Stimulated activated CD8-positive, alpha-beta memory T cell treated with anti-CD3 and anti-CD28 coated beads, Interleukin-15, amount 100 ng/mL, for 24 hours (primary cell): ENCODE data around the gene CASKIN2.
"Not testable (repeated sequence)": the region's sequence is repeated elsewhere in the genome, so short reads cannot be mapped to it uniquely, and the experiment has no call there.

Source experiments
- DNase-seq: peaks from one replicate; pipeline ENCODE4 v3.0.0-alpha.2; 2020; ENCODE audit warnings: low read depth

The CASKIN2 gene

DNA sequence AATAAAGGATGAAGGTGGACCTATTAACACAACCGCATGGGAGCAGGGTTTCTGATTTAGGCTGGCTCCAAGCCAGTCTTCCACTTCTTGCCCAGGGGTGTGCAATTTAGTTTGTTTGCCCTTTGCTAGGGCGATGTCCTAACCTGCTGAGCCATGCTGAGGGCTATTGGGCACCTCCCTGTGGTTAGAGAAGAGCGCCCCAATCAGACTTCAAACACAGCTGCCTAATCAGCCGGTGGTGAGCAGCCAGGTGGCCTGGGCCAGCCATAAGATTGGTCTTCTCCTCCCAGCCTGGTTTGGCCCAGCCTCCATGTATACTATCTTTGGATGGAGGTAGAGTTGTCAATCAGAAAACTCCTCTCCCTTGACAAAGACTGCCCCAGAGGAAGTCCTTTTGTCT is 43.2 kb downstream of the CASKIN2 start:
- DNase-seq: no peak

DNA sequence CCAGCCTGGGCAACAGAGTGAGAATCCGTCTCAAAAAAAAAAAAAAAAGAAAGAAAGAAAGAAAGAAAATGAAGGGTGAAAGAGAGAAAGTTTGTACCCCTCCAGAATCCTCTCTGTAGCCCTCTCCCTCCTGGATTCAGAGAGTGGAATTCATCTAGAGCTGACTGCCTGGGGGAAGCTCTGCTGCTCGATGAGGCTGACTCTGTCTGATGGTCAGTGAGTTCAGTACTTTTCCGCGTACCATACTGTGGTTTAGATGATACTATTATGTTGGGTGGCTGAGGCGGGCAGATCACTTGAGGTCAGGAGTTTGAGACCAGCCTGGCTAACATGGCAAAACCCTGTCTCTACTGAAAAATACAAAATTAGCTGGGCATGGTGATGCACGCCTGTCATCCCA is 44.1 kb downstream of the CASKIN2 start:
- no peak for DNase-seq

DNA sequence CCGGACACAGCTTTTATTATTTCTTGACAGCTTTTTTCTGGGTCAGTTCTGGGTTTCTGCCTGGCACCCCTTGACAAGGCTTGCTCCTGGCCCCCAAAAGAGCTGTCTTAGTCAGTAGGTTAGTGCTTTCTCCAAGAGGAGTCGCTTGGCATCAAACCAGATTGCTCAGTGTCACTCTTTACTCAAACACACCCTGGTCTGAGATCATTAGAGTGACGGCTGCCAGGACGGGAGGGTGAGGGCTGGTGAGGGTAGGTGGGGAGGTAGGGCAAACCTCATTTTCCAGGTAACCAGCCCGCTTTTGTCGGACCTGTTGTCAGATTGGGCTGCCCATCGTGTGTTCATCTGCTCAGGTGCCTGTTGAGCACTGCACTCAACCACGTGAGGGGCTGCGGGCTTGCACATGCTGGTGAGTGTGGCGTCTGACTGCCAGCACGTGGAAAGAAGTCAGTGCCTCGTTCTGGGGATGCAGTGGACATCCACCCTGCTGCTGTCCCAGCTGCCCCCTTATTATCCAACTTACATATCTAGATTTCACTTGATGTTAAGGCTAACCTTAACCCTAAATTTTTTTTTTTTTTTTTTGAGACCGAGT is 46.5 kb downstream of the CASKIN2 start:
- DNase-seq: no peak

DNA sequence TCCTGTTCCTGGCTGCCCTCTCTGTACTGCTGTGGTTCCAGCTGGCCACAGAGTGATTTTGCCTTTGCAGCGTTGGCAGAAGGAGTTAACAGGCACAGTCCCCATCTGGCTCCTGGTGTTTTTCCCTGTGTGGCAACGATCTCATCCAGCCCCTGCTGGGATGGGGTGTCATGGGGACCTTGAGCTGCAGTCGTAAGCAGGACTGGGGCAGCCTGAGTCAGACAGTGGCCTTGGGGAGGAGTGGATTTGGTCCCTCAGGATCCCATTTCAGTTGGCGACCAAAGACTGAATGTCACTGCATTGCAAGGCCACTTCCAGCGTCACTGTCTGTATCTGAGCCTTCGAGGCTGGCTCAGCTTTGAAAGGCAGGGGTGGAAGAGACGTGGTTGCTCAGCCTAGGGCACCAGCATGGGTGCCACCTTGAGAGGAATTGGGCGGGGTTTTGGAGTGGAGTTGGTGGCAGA is 47.0 kb downstream of the CASKIN2 start:
- no peak for DNase-seq

DNA sequence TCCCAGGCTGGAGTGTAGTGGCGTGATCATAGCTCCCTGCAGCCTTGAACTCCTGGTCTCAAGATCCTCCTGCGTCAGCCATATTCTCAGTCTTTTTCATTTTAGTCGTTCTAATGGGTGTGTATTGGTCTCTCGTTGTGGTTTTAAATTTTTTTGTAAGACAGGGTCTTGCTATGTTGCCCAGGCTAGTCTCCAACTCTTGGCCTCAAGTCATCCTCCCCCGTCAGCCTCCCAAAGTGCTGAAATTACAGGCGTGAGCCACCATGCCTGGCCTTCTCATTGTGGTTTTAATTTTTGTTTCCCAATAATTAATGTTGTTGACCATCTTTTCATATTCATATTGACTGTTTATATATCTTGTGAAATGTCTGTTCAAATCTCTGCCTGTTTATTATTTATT is 50.3 kb downstream of the CASKIN2 start:
- no peak for DNase-seq

DNA sequence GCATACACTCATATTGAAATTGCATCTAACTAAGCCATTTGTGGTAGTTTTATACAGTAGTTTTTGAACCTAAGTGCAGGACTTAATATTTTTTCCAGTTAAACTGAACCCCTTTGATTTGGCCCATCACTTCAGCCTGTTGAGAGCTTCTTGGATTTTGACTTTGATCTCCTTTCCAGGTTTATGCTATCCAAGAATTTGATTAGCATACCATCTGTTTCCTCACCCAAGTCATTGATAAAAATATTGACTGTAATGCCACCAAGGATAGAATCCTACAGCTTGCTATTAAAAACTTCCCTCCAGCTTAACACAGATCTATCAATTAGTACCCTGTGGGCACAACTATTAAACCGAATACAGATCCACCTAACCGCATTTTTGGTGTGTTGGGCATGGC is 51.7 kb downstream of the CASKIN2 start:
- no peak for DNase-seq

DNA sequence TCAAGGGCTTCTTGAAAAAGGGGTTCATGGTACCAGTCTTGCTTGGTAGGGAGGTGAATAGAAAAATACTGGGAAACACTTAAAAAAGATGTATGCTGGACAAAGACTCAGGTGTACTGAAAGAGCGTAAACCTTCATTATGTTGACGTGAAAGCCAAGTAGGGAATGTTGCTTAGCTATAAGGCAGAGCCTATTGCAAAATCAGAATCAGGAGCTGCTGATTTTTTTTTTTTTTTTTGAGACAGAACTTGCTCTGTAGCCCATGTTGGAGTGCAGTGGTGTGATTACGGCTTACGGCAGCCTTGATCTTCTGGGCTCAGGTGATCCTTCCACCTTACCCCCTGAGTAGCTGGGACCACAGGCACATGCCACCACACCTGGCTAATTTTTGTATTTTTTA is 55.0 kb downstream of the CASKIN2 start:
- no peak for DNase-seq

DNA sequence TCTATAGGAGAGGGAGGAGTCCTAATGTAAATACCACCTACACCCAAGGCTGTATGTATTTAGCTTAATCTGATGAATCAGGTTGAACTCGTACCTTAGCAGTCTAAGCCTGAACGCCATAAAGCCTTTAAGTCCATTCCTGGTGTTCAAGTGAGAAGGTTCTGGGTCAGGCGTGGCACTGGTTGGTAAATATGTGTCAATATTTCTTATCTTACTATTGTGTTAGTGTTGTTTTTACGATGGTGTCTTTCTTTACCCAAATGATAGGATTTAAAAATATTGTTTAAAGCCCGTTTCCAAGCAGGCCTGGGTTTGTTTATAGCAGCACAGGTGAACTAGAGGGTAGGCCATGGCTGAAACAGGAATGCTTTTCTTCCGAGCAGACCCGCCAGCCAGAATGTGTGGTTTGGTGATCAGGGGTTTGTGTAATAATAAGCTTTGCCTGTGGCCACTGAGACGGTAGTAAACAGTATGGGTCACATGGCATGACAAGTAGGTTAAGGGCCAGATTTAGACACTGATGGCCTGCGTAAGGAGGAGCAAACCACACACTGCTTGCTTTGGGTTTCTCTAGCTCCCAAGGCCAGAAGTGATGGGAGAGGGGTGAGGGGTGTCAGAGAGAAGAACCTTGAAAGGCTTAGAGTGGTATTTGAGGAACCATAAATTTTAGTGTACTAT is 55.6 kb downstream of the CASKIN2 start:
- no peak for DNase-seq

DNA sequence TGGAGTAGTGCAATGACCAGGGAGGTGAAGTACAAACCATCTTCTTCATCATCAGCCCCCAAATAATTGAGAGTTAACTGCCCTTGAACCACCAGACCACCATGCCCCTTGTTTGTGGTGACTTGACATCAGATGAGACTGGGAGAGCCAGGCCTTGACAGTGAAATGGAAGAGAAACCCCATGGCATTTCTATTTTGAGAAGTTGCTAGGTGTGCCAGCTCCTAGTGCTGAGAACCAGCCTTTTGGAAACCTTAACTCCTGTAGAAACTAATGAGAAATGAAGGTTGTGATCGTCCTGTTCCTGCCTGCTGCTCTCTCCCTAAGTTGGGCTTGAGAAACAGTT is 56.1 kb downstream of the CASKIN2 start:
- no peak for DNase-seq

DNA sequence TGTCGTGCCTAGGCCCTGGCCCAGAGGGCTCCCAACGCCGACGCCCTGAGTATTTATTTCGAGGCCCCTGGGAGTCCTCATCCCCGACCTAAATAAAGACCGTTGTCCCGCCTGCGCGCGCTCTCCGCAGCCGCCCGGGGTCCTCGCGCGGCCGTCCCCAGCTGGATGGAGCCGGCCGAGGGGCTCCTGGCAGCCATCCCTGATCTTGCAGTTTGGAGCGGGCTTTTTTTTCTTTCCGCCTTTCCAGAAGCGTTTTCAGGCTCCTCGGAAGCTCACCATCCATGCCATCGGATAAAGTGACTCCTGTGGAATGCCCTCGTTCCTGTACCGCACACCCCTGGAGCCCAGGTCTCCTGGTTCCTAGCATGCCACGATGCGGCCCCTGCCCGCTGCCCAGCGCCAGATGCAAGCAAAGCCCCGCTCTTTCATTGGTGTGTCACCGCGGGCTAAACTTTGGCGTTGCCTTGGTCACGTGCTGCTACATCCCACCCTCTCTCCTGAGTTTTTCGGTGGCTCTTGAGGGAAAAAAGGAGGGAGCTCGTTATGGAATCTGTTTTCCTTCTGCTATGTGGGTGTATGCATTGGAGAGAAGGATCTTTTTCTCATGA is 58.2 kb downstream of the CASKIN2 start:
- peak; percentile 5 for DNase-seq

DNA sequence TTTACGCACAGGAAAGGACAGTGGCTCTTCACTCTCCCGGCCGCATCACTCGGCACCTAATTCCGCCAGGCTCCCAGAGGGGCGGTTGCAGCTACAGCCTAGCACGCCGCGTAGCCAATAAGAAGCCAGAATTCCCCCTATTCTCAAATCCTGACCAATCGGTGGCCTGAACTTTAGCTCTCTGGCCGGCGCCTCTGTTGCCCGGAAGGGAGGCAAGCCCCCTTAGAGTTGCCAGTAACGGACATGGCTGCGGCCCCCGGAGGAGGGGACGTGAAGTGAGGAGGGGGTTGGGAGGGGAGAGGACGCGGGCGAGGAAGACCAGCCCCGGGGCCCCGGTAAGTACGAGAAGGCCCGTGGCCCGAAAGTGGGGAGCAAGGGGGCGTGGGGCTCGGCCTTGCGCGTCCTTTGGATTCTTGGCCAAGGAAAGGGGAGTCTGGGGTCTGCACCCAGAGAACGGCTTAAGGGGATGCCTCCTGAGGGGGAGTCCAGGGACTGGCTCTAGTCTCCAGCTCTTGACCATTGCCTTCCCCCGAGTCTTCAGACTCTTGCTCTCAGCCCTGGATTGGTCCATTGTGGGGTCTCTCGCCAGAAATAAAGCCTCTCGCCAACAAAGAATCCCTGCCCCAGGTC is 58.8 kb downstream of the CASKIN2 start, which contains the start of gene TMEM94:
TMEM94 (plus strand) TSS at position 219 of the 630 bp plus-strand sequence. CDS start 15,271 bp downstream, outside the sequence.
- DNase-seq: peak; percentile 56

DNA sequence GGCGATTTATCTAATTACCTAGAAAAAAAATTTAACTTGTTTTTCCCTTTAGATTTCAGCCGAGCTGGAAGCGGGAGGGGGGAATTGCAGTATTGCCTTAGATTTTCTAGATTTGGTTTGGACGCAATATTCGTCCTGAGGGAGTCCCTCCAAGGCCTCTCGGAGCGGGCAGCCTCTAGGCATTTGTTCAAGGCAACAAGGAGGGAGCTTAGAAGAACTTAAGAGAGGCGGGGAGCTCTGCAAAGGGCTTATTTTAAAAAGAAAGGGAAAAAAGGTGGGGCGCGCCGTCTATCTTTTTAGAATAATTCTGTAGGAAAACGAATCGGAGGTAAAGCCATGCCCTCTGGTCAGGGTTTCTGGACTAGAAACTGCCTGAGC is 59.3 kb downstream of the CASKIN2 start:
- DNase-seq: peak; percentile 6

DNA sequence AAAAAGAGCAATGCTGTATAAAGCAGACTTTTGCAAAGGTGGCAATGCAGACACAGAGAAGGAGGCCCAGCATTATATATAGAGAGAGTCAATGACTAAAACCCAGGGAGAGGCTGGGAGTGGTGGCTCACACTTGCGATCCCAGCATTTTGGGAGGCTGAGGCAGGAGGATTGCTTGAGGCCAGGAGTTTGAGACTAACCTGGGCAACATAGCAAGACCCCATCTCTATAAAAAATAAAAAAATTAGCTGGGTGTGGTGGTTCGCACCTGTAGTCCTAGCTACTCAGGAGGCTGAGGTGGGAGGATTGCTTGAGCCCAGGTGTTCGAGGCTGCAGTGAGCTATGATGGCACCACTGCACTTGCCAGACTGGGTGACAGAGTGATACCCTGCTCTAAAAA is 60.7 kb downstream of the CASKIN2 start:
- DNase-seq: not testable (repeated sequence)

DNA sequence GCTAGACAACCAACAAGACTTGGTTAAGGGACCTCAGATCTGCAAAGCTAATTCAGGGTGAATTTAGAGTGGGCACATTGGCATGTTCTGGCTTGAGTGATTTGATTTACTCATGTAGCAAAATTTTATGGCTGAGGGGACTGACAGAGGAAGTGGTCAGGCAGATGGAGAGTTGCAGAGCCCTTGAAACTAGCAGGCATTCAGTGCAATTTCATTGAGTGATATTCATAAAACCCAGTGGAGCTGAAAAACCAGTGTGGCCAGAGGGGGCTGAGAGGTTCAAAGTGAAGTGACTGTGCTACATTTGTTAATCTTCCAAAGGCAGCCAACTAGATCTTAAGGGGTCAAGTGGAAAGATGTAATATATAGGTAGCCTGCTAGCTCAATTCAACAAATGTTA is 61.1 kb downstream of the CASKIN2 start:
- DNase-seq: no peak

DNA sequence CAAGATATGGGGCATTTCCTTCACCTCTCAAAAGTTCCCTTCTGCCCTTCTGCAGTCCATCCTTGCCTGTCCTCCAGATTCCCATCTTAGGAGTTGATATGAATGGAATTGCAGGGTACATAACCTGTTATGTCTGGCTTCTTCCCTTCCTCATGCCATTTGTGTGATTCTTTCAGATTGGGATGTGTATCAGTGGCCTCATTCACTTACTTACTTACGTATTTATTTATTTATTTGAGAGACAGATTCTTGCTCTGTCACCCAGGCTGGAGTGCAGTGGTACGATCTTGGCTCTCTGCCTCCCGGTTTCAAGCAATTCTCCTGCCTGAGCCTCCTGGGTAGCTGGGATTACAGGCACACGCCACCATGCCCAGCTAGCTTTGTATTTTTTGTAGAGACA is 65.1 kb downstream of the CASKIN2 start:
- DNase-seq: no peak
